ENCODE measurements around the gene KLHL17. TPM values are rescaled to one million over a fixed set of nuclear protein-coding genes. Genes with fewer than 3 reads are reported as not detected.

Gene KLHL17
- total and polyA plus RNA-seq, 9 of the 15 experiments (the other 6 are each of a cell fraction or from before 2014, with no cell fraction given) = 0.14 to 84.8 (median 13.0) TPM

DNA sequence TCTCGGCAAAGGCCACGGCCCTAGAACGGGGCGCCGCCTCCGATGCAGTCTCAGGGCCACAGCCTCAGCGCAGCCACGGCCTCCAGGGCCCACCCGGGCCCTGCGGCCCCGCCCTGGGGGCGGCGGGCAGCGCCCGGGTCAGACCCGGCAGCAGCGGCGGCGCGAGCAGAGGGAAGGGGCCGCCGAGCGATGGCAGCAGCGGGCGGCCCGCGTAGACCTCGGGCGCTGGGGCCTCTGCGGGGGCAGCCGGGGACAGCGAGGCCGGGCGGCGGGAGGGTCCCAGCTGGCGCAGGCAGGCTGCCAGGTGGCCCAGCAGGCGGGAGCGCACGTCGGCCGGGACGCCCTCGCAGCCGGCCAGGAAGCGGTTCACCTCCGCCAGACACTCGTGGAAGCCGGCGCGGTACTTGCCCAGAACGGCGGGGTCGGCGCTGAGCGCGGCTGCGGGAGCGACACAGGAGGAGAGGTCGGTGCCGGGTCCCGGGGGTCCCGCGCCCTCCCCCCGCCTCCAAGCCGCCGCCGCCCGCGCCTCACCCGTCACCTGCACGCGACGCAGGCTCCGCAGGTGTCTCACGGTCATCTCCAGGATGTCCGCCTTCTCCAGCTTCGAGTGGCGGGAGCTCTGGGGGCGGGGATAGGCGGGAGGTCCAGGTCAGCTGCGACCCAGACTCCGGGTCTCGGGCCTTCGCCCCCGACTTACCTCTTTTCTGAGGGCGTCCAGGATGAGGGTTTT is 38.8 kb downstream of the KLHL17 start:
- ChIA-PET POLR2A (interaction anchor here (1.5 kb wide), 1 partner anchor 18 kb away, joined by 3 read pairs; no protein-coding TSS in a partner anchor), CTCF (ENCODE audit: low intra/inter-chr PET ratio) (no interaction called here)
- Histone ChIP-seq H3K27ac (ENCODE audit: extremely low read depth, low read depth, low read length) (peak overlapping the region; percentile 95), H3K9me3 (replicated peaks; ENCODE audit: control insufficient read depth, insufficient read depth, low read depth, low read length) (no peaks in the 10 kb centered on the region), H3K4me2 (ENCODE audit: insufficient read depth, low read length) (peak overlapping the region; percentile 77), H3K27me3 (ENCODE audit: control insufficient read depth in 2 of 2, insufficient read depth in 2 of 2, low read length in 2 of 2) (peaks cover 0 to 8% of the 10 kb centered on the region in 2 experiments; a peak in 1 of 5 replicates), H3K4me3 (peak overlapping the region; percentile 52), H3K4me1 (replicated peaks in 1 of 2; ENCODE audit: control insufficient read depth in 2 of 2, insufficient read depth in 2 of 2, low read length in 2 of 2) (peaks cover 17 to 82% of the 10 kb centered on the region in 2 experiments), H2AFZ (ENCODE audit: low read depth, low read length) (peak overlapping the region; percentile 66; the same call in 1 of the 2 replicates), H3K79me2 (ENCODE audit: control insufficient read depth, insufficient read depth, low read length) (peaks cover 16% of the 10 kb centered on the region; the same call in 2 of the 3 replicates), H4K20me1 (replicated peaks; ENCODE audit: control insufficient read depth, insufficient read depth, low read length) (peaks cover 13% of the 10 kb centered on the region; the same call in 1 of the 2 replicates), H3K9me1 (ENCODE audit: control insufficient read depth, insufficient read depth, low read length) (no peaks in the 10 kb centered on the region), H3K9ac (ENCODE audit: insufficient read depth in 1 of 2, low read depth in 2 of 2, low read length in 2 of 2) (peak overlapping the region; percentile 86 to 99), H3K36me3 (ENCODE audit: control insufficient read depth, insufficient read depth, low read length) (no peaks in the 10 kb centered on the region)
- peak; percentile 4; the same call in 2 of the 3 replicates for ATAC-seq
- FAIRE-seq = peak; percentile 51
- intact Hi-C loops (cut with micrococcal nuclease) (no loop called here), in situ Hi-C loops (cut with MboI) (no loop called here)
- under 1% methylated on average over 80 of the region's 86 CpGs for WGBS (ENCODE audit: insufficient coverage, low coverage, missing lambda C conversion rate)
- BruUV-seq (replicated peaks) = TSS peak; percentile 76
- peak; percentile 61 to 70 (median 66) for DNase-seq (ENCODE audit: extremely low read depth in 1 of 4, low spot score in 3 of 4)
- TF ChIP-seq, protein P1, sequence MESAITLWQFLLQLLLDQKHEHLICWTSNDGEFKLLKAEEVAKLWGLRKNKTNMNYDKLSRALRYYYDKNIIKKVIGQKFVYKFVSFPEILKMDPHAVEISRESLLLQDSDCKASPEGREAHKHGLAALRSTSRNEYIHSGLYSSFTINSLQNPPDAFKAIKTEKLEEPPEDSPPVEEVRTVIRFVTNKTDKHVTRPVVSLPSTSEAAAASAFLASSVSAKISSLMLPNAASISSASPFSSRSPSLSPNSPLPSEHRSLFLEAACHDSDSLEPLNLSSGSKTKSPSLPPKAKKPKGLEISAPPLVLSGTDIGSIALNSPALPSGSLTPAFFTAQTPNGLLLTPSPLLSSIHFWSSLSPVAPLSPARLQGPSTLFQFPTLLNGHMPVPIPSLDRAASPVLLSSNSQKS (CRISPR knock-in tag; IDR thresholded peaks at IDR 0.05) = no peak
- no peak for TF ChIP-seq POU5F1 (IDR thresholded peaks at IDR 0.05; ENCODE audit: borderline replicate concordance, low read depth, low read length, partially characterized antibody)
- TF ChIP-seq STAG1 (CRISPR knock-in tag; IDR thresholded peaks at IDR 0.05; ENCODE audit: borderline replicate concordance) = no peak
- TF ChIP-seq, protein P2, sequence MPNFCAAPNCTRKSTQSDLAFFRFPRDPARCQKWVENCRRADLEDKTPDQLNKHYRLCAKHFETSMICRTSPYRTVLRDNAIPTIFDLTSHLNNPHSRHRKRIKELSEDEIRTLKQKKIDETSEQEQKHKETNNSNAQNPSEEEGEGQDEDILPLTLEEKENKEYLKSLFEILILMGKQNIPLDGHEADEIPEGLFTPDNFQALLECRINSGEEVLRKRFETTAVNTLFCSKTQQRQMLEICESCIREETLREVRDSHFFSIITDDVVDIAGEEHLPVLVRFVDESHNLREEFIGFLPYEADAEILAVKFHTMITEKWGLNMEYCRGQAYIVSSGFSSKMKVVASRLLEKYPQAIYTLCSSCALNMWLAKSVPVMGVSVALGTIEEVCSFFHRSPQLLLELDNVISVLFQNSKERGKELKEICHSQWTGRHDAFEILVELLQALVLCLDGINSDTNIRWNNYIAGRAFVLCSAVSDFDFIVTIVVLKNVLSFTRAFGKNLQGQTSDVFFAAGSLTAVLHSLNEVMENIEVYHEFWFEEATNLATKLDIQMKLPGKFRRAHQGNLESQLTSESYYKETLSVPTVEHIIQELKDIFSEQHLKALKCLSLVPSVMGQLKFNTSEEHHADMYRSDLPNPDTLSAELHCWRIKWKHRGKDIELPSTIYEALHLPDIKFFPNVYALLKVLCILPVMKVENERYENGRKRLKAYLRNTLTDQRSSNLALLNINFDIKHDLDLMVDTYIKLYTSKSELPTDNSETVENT (CRISPR knock-in tag; IDR thresholded peaks at IDR 0.05) = 0 out of 2 replicates have a peak, but pooled peaks have one; percentile 25
- TF ChIP-seq BRF1 (IDR thresholded peaks at IDR 0.05; ENCODE audit: borderline replicate concordance, extremely low read depth, insufficient read length) = no peak
- no peak for TF ChIP-seq RFX5 (IDR thresholded peaks at IDR 0.05; ENCODE audit: low read depth, low read length)
- TF ChIP-seq ZNF212 (CRISPR knock-in tag; IDR thresholded peaks at IDR 0.05) = no peak
- no peak for TF ChIP-seq PURB (CRISPR knock-in tag; IDR thresholded peaks at IDR 0.05; ENCODE audit: low read depth)
- no peak for TF ChIP-seq ZNF830 (CRISPR knock-in tag; IDR thresholded peaks at IDR 0.05)
- peak; percentile 60 for TF ChIP-seq SIN3B (IDR thresholded peaks at IDR 0.05; ENCODE audit: low read depth)
- no peak for TF ChIP-seq NFE2L1 (tag; IDR thresholded peaks at IDR 0.05; ENCODE audit: borderline replicate concordance, low read depth)
- TF ChIP-seq, protein P3, sequence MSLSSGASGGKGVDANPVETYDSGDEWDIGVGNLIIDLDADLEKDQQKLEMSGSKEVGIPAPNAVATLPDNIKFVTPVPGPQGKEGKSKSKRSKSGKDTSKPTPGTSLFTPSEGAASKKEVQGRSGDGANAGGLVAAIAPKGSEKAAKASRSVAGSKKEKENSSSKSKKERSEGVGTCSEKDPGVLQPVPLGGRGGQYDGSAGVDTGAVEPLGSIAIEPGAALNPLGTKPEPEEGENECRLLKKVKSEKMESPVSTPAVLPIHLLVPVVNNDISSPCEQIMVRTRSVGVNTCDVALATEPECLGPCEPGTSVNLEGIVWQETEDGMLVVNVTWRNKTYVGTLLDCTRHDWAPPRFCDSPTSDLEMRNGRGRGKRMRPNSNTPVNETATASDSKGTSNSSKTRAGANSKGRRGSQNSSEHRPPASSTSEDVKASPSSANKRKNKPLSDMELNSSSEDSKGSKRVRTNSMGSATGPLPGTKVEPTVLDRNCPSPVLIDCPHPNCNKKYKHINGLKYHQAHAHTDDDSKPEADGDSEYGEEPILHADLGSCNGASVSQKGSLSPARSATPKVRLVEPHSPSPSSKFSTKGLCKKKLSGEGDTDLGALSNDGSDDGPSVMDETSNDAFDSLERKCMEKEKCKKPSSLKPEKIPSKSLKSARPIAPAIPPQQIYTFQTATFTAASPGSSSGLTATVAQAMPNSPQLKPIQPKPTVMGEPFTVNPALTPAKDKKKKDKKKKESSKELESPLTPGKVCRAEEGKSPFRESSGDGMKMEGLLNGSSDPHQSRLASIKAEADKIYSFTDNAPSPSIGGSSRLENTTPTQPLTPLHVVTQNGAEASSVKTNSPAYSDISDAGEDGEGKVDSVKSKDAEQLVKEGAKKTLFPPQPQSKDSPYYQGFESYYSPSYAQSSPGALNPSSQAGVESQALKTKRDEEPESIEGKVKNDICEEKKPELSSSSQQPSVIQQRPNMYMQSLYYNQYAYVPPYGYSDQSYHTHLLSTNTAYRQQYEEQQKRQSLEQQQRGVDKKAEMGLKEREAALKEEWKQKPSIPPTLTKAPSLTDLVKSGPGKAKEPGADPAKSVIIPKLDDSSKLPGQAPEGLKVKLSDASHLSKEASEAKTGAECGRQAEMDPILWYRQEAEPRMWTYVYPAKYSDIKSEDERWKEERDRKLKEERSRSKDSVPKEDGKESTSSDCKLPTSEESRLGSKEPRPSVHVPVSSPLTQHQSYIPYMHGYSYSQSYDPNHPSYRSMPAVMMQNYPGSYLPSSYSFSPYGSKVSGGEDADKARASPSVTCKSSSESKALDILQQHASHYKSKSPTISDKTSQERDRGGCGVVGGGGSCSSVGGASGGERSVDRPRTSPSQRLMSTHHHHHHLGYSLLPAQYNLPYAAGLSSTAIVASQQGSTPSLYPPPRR (CRISPR knock-in tag; IDR thresholded peaks at IDR 0.05; ENCODE audit: borderline replicate concordance) = peak; percentile 78; the same call in 1 of the 2 replicates
- peak; percentile 66 for TF ChIP-seq NFIC (IDR thresholded peaks at IDR 0.05)
